ENCODE data around the gene GPSM1. TPM values are rescaled to one million over a fixed set of nuclear protein-coding genes. Genes with fewer than 3 reads are reported as not detected.

Gene GPSM1
- total RNA-seq, 1 experiment from 2014 or later, result 24.7 TPM

DNA sequence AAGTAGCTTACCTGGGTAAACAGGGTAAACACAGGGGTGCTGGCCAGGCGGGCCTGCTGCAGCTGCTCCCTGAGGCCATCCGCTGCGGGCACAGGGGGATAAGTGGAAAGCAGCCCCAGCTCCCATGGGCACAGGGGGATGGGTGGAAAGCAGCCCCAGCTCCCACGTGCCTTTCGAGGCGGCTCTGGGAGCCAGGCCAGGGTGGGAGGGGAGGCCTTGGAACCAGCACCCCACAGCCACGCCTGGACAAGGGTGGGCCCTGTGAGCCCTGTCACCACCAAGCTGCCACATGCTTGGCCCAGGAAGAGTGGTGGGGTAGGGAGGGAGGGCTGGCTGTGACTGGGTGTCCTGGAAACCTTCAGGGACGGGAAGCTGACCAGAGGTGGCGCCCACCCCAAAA lies 54.0 kb downstream of the GPSM1 start:
- Histone ChIP-seq H2AK5ac (ENCODE audit: insufficient read length, low read length) (no peak overlapping the region), H3K27me3 (ENCODE audit: insufficient read depth, low read length) (no peaks in the 10 kb centered on the region), H3K4me1 (ENCODE audit: insufficient read depth, low read length) (no peaks in the 10 kb centered on the region), H4K20me1 (ENCODE audit: control insufficient read depth, insufficient read depth, insufficient read length) (no peaks in the 10 kb centered on the region), H2AFZ (ENCODE audit: low read length) (no peak overlapping the region), H3T11ph (ENCODE audit: low read length) (no peak overlapping the region), H4K5ac (ENCODE audit: insufficient read length, low read depth, low read length) (no peak overlapping the region), H3K14ac (ENCODE audit: insufficient read depth, low read length) (no peak overlapping the region), H3K18ac (ENCODE audit: insufficient read length, low read depth, low read length) (no peak overlapping the region), H2BK12ac (ENCODE audit: insufficient read length, low read depth, low read length) (no peak overlapping the region), H3K9me3 (ENCODE audit: control insufficient read depth, low read depth, low read length) (no peaks in the 10 kb centered on the region), H4K8ac (replicated peaks; ENCODE audit: insufficient read length, low read depth, low read length) (no peak overlapping the region), H3K79me1 (ENCODE audit: insufficient read depth, low read depth, low read length, poor library complexity, severe bottlenecking) (no peaks in the 10 kb centered on the region), H2BK15ac (ENCODE audit: low read depth, low read length) (no peak overlapping the region), H3K9ac (ENCODE audit: extremely low read depth, insufficient read length, low read length) (no peak overlapping the region), H3K27ac (ENCODE audit: insufficient read length, low read depth, low read length) (no peak overlapping the region), H3K56ac (ENCODE audit: insufficient read length, low read depth, low read length) (no peak overlapping the region), H3K4ac (ENCODE audit: low read depth, low read length) (no peak overlapping the region), H3K23me2 (ENCODE audit: insufficient read length, low read depth, low read length, poor library complexity, severe bottlenecking) (no peaks in the 10 kb centered on the region), H2BK20ac (ENCODE audit: low read depth, low read length, poor library complexity, severe bottlenecking) (no peak overlapping the region), H3K23ac (ENCODE audit: insufficient read length, low read depth, low read length) (no peak overlapping the region), H3K4me2 (ENCODE audit: insufficient read depth, insufficient read length, low read length) (no peak overlapping the region), H2BK120ac (ENCODE audit: low read depth, low read length, poor library complexity, severe bottlenecking) (no peak overlapping the region), H2BK5ac (ENCODE audit: insufficient read length, low read length) (no peak overlapping the region), H3K79me2 (ENCODE audit: insufficient read depth, low read length) (no peaks in the 10 kb centered on the region), H4K91ac (ENCODE audit: insufficient read length, low read depth, low read length) (no peak overlapping the region)
- peaks cover 14 to 52% (median 40%) of the 10 kb centered on the region in 3 experiments; a peak in 6 of 7 replicates for H3K36me3 Mint-ChIP-seq (ENCODE audit: insufficient read depth in 1 of 3, low read depth in 3 of 3)
- no CpG with 5 or more reads among the region's 9 CpGs for WGBS (ENCODE audit: extremely low coverage, insufficient read length, low lambda C conversion rate)
- no peak for DNase-seq
- H3K4me1 Mint-ChIP-seq, result no peaks in the 10 kb centered on the region
- H3K9me3 Mint-ChIP-seq, result no peaks in the 10 kb centered on the region
- TF ChIP-seq, protein P1, sequence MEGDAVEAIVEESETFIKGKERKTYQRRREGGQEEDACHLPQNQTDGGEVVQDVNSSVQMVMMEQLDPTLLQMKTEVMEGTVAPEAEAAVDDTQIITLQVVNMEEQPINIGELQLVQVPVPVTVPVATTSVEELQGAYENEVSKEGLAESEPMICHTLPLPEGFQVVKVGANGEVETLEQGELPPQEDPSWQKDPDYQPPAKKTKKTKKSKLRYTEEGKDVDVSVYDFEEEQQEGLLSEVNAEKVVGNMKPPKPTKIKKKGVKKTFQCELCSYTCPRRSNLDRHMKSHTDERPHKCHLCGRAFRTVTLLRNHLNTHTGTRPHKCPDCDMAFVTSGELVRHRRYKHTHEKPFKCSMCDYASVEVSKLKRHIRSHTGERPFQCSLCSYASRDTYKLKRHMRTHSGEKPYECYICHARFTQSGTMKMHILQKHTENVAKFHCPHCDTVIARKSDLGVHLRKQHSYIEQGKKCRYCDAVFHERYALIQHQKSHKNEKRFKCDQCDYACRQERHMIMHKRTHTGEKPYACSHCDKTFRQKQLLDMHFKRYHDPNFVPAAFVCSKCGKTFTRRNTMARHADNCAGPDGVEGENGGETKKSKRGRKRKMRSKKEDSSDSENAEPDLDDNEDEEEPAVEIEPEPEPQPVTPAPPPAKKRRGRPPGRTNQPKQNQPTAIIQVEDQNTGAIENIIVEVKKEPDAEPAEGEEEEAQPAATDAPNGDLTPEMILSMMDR (conservative IDR thresholded peaks at IDR 0.05), result no peak
- H3K4me3 Mint-ChIP-seq, result no peak overlapping the region
- no peaks in the 10 kb centered on the region for H3K27me3 Mint-ChIP-seq (ENCODE audit: low read depth)
- no peak overlapping the region for H3K27ac Mint-ChIP-seq
